ENCODE measurements around the gene POLR1A.

The POLR1A gene

DNA sequence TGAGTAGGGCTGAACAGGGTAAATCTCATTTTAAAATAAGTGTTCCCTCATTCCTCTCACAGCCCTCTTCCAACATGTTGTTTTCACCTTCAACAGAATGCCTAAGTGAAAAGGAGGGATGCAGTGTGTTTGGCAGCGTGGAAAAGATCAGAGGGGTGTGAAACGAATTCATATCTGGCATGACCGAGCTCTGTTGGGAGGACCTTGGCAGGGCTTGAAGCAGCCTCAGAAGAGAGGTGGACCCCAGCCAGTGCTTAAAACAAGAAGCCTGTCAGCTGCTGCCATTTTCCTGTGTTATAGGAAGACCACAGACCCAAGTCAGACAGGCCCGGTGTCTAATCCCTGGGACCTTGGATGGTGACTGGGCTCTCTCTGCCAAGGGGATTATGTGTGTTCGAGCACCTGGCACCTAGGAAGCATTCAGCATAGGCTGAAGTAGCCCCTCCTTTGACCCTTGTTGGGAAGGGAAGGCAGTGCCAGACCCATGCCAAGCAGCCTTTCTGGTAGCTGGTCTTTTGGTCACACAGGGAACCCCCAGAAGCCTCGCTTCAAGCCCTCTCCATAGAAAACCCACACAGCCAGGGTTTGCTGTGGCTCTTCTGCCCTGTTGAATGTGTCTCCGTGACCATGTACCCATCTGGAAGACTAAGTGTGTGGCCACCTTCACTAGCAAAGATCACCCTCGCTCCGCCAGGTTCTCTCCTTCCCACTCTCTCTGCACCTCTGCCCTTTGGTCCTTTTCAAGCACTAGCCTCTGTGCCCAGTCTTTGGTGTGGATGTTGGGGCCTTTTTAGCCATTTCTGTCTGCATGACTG, 129.4 kb downstream of the POLR1A start:
- no peak for DNase-seq (ENCODE audit: low spot score)

DNA sequence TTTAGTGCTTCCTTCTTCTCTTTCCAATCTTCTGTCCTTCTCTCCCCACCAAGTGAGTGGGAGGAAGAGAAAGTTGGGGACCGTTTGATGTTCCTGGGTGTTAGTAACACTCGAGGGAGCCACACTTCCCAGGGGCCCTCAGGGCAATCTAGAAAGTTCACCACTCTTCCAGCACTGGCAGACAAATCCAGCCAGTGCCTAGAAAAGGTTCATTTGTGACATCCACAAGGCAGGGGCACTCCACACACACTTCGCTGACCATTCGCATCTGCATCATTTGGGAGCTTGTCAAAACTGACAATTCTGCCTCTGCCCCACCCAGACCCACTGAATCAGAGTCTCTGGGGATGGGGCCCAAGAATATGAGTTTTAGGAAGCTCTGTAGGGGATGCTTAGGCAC, 130.1 kb downstream of the POLR1A start:
- DNase-seq (ENCODE audit: low spot score), result no peak

DNA sequence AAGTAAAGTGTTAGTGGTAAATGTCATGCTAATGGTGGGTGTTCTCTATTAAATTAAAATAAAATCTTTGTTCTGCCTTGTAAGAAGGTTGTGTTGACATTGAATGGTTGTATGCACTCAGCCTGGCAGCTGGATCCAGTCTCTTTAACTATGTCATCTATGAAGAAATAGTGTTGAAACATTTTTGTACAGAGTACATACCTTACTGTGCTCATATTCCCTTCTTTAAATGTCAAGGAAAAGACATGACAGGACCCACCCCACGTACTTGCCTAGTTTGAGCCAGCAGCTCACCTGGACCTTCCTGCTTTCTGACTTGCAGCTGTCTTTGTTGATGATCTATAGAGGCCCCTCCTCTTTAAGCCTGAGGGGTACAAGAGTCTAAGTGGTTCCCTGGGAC, 131.3 kb downstream of the POLR1A start:
- no peak for DNase-seq (ENCODE audit: low spot score)

DNA sequence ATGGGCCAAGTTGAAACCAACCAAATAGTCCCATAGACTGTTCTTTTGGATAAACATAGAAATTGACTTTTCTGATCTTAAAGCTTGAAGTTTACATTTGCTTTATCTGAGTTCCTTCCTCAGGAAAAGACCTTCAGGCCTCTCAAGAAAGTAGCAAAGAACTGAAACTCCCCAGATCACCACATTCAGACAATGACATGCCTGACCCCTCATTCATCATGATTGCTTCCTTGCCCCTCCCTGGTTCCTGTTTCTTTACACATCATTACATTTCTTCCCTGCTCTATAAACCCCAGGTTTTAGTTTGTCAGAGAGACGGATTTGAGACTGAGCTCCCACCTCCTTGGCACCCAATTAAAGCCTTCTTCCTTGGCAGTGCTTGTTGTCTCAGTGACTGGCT, 133.3 kb downstream of the POLR1A start:
- no peak for DNase-seq (ENCODE audit: low spot score)

DNA sequence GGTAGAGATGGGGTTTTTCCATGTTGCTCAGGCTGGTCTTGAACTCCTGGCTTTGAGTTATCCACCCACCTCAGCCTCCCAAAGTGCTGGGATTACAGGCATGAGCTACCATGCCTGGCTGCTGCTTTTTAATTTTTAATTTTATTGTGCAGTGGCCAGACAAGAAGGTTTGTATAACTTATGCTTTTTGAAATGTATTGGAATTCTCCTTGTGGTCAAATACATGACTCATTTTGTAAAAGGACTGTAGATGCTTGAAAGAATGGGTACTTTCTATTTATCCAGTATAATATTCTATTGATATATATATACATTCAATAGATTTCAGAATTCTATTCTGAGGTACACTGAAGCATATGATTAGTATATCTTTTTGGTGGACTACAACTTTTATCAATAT, 134.3 kb downstream of the POLR1A start:
- no peak for DNase-seq (ENCODE audit: low spot score)

Measured in hematopoietic multipotent progenitor cell treated with erythropoietin and hydrocortisone succinate and interleukin-3 and kit ligand, for 15 days (in vitro differentiated cells).